ENCODE data around the gene CRAMP1.

The CRAMP1 gene

GRCh38 chr16:1687427-1688316, 75.5 kb downstream of the CRAMP1 start:
- Histone ChIP-seq H4K20me1 (ENCODE audit: insufficient read depth, low read length) (peaks cover 11% of the 10 kb centered on the region), H3K4me1 (ENCODE audit: low read length) (no peaks in the 10 kb centered on the region), H3K36me3 (replicated peaks; ENCODE audit: insufficient read depth, low read length) (no peaks in the 10 kb centered on the region; the same call in 1 of the 2 replicates), H3K79me2 (ENCODE audit: low read length) (peaks cover 89% of the 10 kb centered on the region), H3K9ac (ENCODE audit: low read length) (no peak overlapping the region), H3K27ac (ENCODE audit: low read length) (no peak overlapping the region), H3K9me3 (replicated peaks; ENCODE audit: insufficient read depth, low read length) (no peaks in the 10 kb centered on the region), H2AFZ (ENCODE audit: low read length) (no peak overlapping the region), H3F3A (ENCODE audit: insufficient read depth, low read length) (no peaks in the 10 kb centered on the region), H3K27me3 (replicated peaks; ENCODE audit: insufficient read depth, low read length) (no peaks in the 10 kb centered on the region), H3K9me2 (replicated peaks; ENCODE audit: insufficient read depth, low read length) (no peaks in the 10 kb centered on the region), H3K4me3 (ENCODE audit: low read length) (no peak overlapping the region), H3K4me2 (ENCODE audit: low read depth, low read length) (no peak overlapping the region)
- DNase-seq = no peak
- TF ChIP-seq CTCF (IDR thresholded peaks at IDR 0.05; ENCODE audit: low read length) = no peak
- TF ChIP-seq EZH2 (optimal IDR thresholded peaks at IDR 0.05; ENCODE audit: low read depth, low read length) = no peak
- TF ChIP-seq EZH2phosphoT487 (IDR thresholded peaks at IDR 0.05; ENCODE audit: low read length) = no peak

- Histone ChIP-seq H3K4me2 (ENCODE audit: low read depth, low read length) (no peak overlapping the region), H3K9me2 (replicated peaks; ENCODE audit: insufficient read depth, low read length) (no peaks in the 10 kb centered on the region), H3K4me1 (ENCODE audit: low read length) (no peaks in the 10 kb centered on the region), H3K27ac (ENCODE audit: low read length) (no peak overlapping the region), H3K27me3 (replicated peaks; ENCODE audit: insufficient read depth, low read length) (no peaks in the 10 kb centered on the region), H3K36me3 (replicated peaks; ENCODE audit: insufficient read depth, low read length) (peaks cover 4% of the 10 kb centered on the region; the same call in 1 of the 2 replicates), H3F3A (ENCODE audit: insufficient read depth, low read length) (no peaks in the 10 kb centered on the region), H3K9me3 (replicated peaks; ENCODE audit: insufficient read depth, low read length) (no peaks in the 10 kb centered on the region), H2AFZ (ENCODE audit: low read length) (no peak overlapping the region), H3K9ac (ENCODE audit: low read length) (no peak overlapping the region), H3K79me2 (ENCODE audit: low read length) (peaks cover 88% of the 10 kb centered on the region), H4K20me1 (ENCODE audit: insufficient read depth, low read length) (peaks cover 11% of the 10 kb centered on the region), H3K4me3 (ENCODE audit: low read length) (no peak overlapping the region)
- DNase-seq = no peak
- TF ChIP-seq CTCF (IDR thresholded peaks at IDR 0.05; ENCODE audit: low read length) (no peak), EZH2 (optimal IDR thresholded peaks at IDR 0.05; ENCODE audit: low read depth, low read length) (no peak), EZH2phosphoT487 (IDR thresholded peaks at IDR 0.05; ENCODE audit: low read length) (no peak)
Measured at GRCh38 chr16:1688807-1689560, 76.8 kb downstream of the CRAMP1 start.

- Histone ChIP-seq H3K4me2 (ENCODE audit: low read depth, low read length) (no peak overlapping the region), H3K4me1 (ENCODE audit: low read length) (no peaks in the 10 kb centered on the region)
Measured at GRCh38 chr16:1689853-1690252, 77.7 kb downstream of the CRAMP1 start.

More at GRCh38 chr16:1689853-1690252, 77.7 kb downstream of the CRAMP1 start:
- no peak overlapping the region for H3K9ac ChIP-seq (ENCODE audit: low read length)
- no peak for DNase-seq
- no peak overlapping the region for H3K4me3 ChIP-seq (ENCODE audit: low read length)
- no peak for TF ChIP-seq EZH2phosphoT487 (IDR thresholded peaks at IDR 0.05; ENCODE audit: low read length)
- TF ChIP-seq CTCF (IDR thresholded peaks at IDR 0.05; ENCODE audit: low read length) = no peak
- TF ChIP-seq EZH2 (optimal IDR thresholded peaks at IDR 0.05; ENCODE audit: low read depth, low read length) = no peak
- no peaks in the 10 kb centered on the region for H3F3A ChIP-seq (ENCODE audit: insufficient read depth, low read length)
- no peaks in the 10 kb centered on the region for H3K9me2 ChIP-seq (replicated peaks; ENCODE audit: insufficient read depth, low read length)
- H3K9me3 ChIP-seq (replicated peaks; ENCODE audit: insufficient read depth, low read length) = no peaks in the 10 kb centered on the region
- peaks cover 85% of the 10 kb centered on the region for H3K79me2 ChIP-seq (ENCODE audit: low read length)
- H3K36me3 ChIP-seq (replicated peaks; ENCODE audit: insufficient read depth, low read length) = peaks cover 4% of the 10 kb centered on the region; the same call in 1 of the 2 replicates
- H4K20me1 ChIP-seq (ENCODE audit: insufficient read depth, low read length) = peaks cover 11% of the 10 kb centered on the region
- H3K27me3 ChIP-seq (replicated peaks; ENCODE audit: insufficient read depth, low read length) = no peaks in the 10 kb centered on the region
- H2AFZ ChIP-seq (ENCODE audit: low read length) = no peak overlapping the region
- H3K27ac ChIP-seq (ENCODE audit: low read length) = no peak overlapping the region
